ENCODE measurements around the gene SLAMF1. TPM values are rescaled to one million over a fixed set of nuclear protein-coding genes. Genes with fewer than 3 reads are reported as not detected.

Gene SLAMF1
- total RNA-seq, 1 donor from 2014 or later = not detected

DNA sequence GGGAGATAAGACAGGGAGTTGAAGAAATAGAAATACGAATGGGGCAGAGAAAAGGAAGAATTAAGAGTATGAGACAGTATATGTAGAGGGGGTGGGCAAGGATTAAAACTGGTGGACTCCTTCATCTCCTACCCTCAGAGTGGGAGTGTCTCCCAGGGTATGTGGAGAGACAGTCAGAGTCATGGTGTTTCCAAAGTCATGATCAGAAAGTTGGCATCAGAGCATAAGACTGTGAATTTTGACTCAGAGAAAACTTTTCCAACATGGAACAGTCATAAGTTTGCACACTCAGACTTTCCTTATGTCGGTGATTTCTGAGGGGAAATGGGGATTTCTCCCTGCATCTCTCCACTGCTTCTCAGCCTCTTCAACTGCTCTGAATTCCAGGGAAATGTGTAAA lies 70.0 kb downstream of the SLAMF1 start:
- no peaks in the 10 kb centered on the region for H3K9me3 Mint-ChIP-seq (ENCODE audit: unreplicated experiment)
- no peaks in the 10 kb centered on the region for H3K4me1 Mint-ChIP-seq (ENCODE audit: low read depth, unreplicated experiment)
- no peak for DNase-seq
- TF ChIP-seq, protein P1, sequence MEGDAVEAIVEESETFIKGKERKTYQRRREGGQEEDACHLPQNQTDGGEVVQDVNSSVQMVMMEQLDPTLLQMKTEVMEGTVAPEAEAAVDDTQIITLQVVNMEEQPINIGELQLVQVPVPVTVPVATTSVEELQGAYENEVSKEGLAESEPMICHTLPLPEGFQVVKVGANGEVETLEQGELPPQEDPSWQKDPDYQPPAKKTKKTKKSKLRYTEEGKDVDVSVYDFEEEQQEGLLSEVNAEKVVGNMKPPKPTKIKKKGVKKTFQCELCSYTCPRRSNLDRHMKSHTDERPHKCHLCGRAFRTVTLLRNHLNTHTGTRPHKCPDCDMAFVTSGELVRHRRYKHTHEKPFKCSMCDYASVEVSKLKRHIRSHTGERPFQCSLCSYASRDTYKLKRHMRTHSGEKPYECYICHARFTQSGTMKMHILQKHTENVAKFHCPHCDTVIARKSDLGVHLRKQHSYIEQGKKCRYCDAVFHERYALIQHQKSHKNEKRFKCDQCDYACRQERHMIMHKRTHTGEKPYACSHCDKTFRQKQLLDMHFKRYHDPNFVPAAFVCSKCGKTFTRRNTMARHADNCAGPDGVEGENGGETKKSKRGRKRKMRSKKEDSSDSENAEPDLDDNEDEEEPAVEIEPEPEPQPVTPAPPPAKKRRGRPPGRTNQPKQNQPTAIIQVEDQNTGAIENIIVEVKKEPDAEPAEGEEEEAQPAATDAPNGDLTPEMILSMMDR (IDR thresholded peaks at IDR 0.05; ENCODE audit: partially characterized antibody, unreplicated experiment) = no peak
- no peak overlapping the region for H3K27ac Mint-ChIP-seq (ENCODE audit: unreplicated experiment)
- H3K36me3 Mint-ChIP-seq (ENCODE audit: unreplicated experiment) = no peaks in the 10 kb centered on the region
- no peak overlapping the region for H3K4me3 Mint-ChIP-seq (ENCODE audit: unreplicated experiment)
- H3K27me3 Mint-ChIP-seq (ENCODE audit: unreplicated experiment) = no peaks in the 10 kb centered on the region

DNA sequence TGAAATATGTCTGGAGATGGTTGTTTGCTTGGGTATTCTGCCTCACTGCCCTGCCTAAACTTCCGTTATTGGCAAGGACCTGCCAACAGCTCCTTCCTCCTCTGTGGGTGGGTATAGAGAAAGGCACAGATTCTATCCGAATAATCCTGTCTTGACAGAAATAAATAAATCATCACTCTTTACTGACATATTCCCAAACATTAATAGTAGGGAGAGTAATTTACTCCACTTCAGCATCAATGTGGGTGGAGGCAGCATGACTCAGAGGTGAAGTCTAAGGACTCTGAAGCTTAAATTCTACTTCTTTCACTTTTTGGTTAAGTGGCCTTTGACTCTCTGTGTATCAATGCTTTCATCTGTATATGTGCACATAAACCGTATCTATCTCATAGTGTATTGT lies 70.5 kb downstream of the SLAMF1 start:
- no peak overlapping the region for H3K4me3 Mint-ChIP-seq (ENCODE audit: unreplicated experiment)
- H3K27me3 Mint-ChIP-seq (ENCODE audit: unreplicated experiment) = no peaks in the 10 kb centered on the region
- H3K27ac Mint-ChIP-seq (ENCODE audit: unreplicated experiment) = no peak overlapping the region
- H3K36me3 Mint-ChIP-seq (ENCODE audit: unreplicated experiment) = no peaks in the 10 kb centered on the region
- no peaks in the 10 kb centered on the region for H3K4me1 Mint-ChIP-seq (ENCODE audit: low read depth, unreplicated experiment)
- TF ChIP-seq, protein P1 (IDR thresholded peaks at IDR 0.05; ENCODE audit: partially characterized antibody, unreplicated experiment) = no peak
- DNase-seq = no peak
- peaks cover 2% of the 10 kb centered on the region for H3K9me3 Mint-ChIP-seq (ENCODE audit: unreplicated experiment)

DNA sequence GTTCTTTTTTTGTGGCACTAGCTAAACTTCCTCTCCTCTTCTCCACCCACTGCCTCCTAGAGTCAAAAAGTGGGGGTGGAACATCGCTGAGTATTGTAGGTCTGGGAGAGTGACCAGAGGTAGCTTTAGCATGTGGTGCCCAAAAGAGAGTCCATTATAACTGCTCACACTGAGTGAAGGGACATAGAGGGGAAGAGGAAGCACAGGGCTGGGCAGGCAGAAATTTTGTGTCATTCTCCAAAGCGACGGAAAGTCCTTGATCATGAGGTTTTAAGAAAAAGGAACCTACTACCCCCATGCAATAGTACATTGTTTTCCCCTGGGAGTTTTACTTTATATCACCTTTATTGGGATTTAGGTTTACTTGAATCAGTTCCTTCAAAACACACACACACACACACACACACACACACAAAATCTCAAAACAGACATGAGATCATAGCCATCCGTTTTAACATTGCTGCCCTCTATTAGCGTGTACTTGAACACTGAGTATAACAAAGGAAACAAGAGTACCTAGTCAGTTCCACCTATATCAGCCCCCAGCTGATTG lies 71.7 kb downstream of the SLAMF1 start:
- Mint-ChIP-seq H3K27me3 (ENCODE audit: unreplicated experiment) (no peaks in the 10 kb centered on the region), H3K27ac (ENCODE audit: unreplicated experiment) (no peak overlapping the region)
- TF ChIP-seq, protein P1 (IDR thresholded peaks at IDR 0.05; ENCODE audit: partially characterized antibody, unreplicated experiment) = no peak

DNA sequence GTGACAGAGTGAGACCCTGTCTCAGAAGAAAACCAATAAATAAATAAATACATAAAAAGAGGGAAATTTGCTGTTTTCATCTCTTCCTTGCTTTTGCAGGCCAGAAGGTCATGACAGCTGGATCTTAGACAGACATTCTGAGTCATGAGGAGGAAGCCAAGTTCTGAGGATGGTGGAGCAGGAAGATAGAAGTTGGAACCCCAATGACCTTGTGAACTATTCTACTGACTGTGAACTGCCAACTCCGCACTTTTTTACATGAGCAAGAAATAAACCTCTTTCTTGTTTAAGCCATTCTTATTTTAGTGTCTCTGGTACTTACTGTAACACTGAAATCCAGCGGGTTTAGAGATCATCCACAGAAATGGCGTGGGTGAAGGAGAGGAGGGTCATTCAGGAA lies 76.0 kb downstream of the SLAMF1 start:
- Mint-ChIP-seq H3K27me3 (ENCODE audit: unreplicated experiment) (no peaks in the 10 kb centered on the region), H3K36me3 (ENCODE audit: unreplicated experiment) (no peaks in the 10 kb centered on the region), H3K4me3 (ENCODE audit: unreplicated experiment) (no peak overlapping the region), H3K27ac (ENCODE audit: unreplicated experiment) (no peak overlapping the region), H3K9me3 (ENCODE audit: unreplicated experiment) (peaks cover 2% of the 10 kb centered on the region), H3K4me1 (ENCODE audit: low read depth, unreplicated experiment) (no peaks in the 10 kb centered on the region)
- TF ChIP-seq, protein P1 (IDR thresholded peaks at IDR 0.05; ENCODE audit: partially characterized antibody, unreplicated experiment) = no peak
- DNase-seq = no peak

More for the DNA sequence above, 71.7 kb downstream of the SLAMF1 start:
- H3K4me1 Mint-ChIP-seq (ENCODE audit: low read depth, unreplicated experiment) = no peaks in the 10 kb centered on the region
- no peak for DNase-seq
- no peak overlapping the region for H3K4me3 Mint-ChIP-seq (ENCODE audit: unreplicated experiment)
- no peaks in the 10 kb centered on the region for H3K36me3 Mint-ChIP-seq (ENCODE audit: unreplicated experiment)
- H3K9me3 Mint-ChIP-seq (ENCODE audit: unreplicated experiment) = peaks cover 2% of the 10 kb centered on the region

DNA sequence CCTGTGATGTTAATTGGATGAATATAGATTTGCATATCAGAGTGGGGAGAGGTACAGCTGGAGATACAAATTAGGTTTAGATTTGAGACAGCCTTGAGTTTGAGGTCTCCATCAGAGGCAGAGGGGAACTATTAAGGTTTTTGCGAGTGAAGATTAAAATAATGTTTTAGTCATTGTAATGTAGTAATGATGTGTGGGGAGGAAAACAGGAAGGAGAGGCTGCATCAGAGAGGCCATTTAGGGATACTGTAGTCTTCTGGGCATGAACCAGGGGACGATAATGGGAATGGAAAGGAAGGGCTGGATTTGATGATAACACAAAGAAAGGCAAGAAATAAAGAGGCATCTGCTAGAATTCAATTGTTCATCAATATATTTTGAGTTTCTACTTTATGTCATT lies 77.0 kb downstream of the SLAMF1 start:
- no peak for DNase-seq
- TF ChIP-seq, protein P1 (IDR thresholded peaks at IDR 0.05; ENCODE audit: partially characterized antibody, unreplicated experiment) = no peak
- peaks cover 2% of the 10 kb centered on the region for H3K9me3 Mint-ChIP-seq (ENCODE audit: unreplicated experiment)
- H3K27ac Mint-ChIP-seq (ENCODE audit: unreplicated experiment) = no peak overlapping the region
- no peaks in the 10 kb centered on the region for H3K27me3 Mint-ChIP-seq (ENCODE audit: unreplicated experiment)
- no peak overlapping the region for H3K4me3 Mint-ChIP-seq (ENCODE audit: unreplicated experiment)
- H3K4me1 Mint-ChIP-seq (ENCODE audit: low read depth, unreplicated experiment) = no peaks in the 10 kb centered on the region
- no peaks in the 10 kb centered on the region for H3K36me3 Mint-ChIP-seq (ENCODE audit: unreplicated experiment)

Data from glutamatergic neuron (in vitro differentiated cells).